Measurements from ENCODE around the gene MYH14. TPM values are rescaled to one million over a fixed set of nuclear protein-coding genes. Genes with fewer than 3 reads are reported as not detected.

MYH14 gene
- total and polyA plus RNA-seq, 9 of the 15 experiments (the other 6 are each of a cell fraction or from before 2014, with no cell fraction given): 0.04 to 0.86 (median 0.19) TPM; not detected in 2

- FAIRE-seq: no peak
- Histone ChIP-seq H2AFZ (ENCODE audit: low read depth, low read length) (no peak overlapping the region), H3K4me2 (ENCODE audit: insufficient read depth, low read length) (no peak overlapping the region), H3K9ac (ENCODE audit: insufficient read depth in 1 of 2, low read depth in 2 of 2, low read length in 2 of 2) (no peak overlapping the region), H3K27me3 (ENCODE audit: control insufficient read depth in 2 of 2, insufficient read depth in 2 of 2, low read length in 2 of 2) (peaks cover 7 to 64% of the 10 kb centered on the region in 2 experiments), H3K36me3 (ENCODE audit: control insufficient read depth, insufficient read depth, low read length) (no peaks in the 10 kb centered on the region), H3K9me3 (replicated peaks; ENCODE audit: control insufficient read depth, insufficient read depth, low read depth, low read length) (peaks cover 6% of the 10 kb centered on the region), H3K9me1 (ENCODE audit: control insufficient read depth, insufficient read depth, low read length) (no peaks in the 10 kb centered on the region), H3K79me2 (ENCODE audit: control insufficient read depth, insufficient read depth, low read length) (no peaks in the 10 kb centered on the region), H3K4me1 (replicated peaks in 1 of 2; ENCODE audit: control insufficient read depth in 2 of 2, insufficient read depth in 2 of 2, low read length in 2 of 2) (peaks cover 0 to 15% of the 10 kb centered on the region in 2 experiments; a peak in 3 of 5 replicates), H3K4me3 (no peak overlapping the region), H4K20me1 (replicated peaks; ENCODE audit: control insufficient read depth, insufficient read depth, low read length) (0 out of 2 replicates have a peak, but pooled peaks cover 9% of the 10 kb centered on the region), H3K27ac (ENCODE audit: extremely low read depth, low read depth, low read length) (no peak overlapping the region)
- in situ Hi-C loops (cut with MboI) (no loop called here), intact Hi-C loops (cut with micrococcal nuclease) (no loop called here)
- 12% methylated on average over 10 of the region's 11 CpGs for WGBS (ENCODE audit: insufficient coverage, low coverage, missing lambda C conversion rate)
- CTCF ChIA-PET (ENCODE audit: low intra/inter-chr PET ratio): no interaction called here
- no peak for ATAC-seq
- TF ChIP-seq CBX3 (IDR thresholded peaks at IDR 0.05; ENCODE audit: borderline replicate concordance in 1 of 2, low read length in 2 of 2) (no peak), SREBF2 (CRISPR knock-in tag; IDR thresholded peaks at IDR 0.05) (no peak), ZNF232 (CRISPR knock-in tag; IDR thresholded peaks at IDR 0.05) (no peak), ARHGAP35 (IDR thresholded peaks at IDR 0.05; ENCODE audit: partially characterized antibody) (no peak), CBFA2T2 (conservative IDR thresholded peaks at IDR 0.05) (no peak)
- POLR2A ChIA-PET: interaction anchor here (0.7 to 1.4 kb wide), 2 partner anchors 13 to 65 kb away, joined by 3 to 4 read pairs; no protein-coding TSS in a partner anchor
- DNase-seq (ENCODE audit: extremely low read depth in 1 of 4, low spot score in 3 of 4): no peak
- no TSS peak for BruUV-seq (replicated peaks)
Measured at GRCh38 chr19:50292216-50292827, 88.9 kb downstream of the MYH14 start.

Data from K562 (cell line).